ENCODE data around the gene MCF2L2. TPM values are rescaled to one million over a fixed set of nuclear protein-coding genes. Genes with fewer than 3 reads are reported as not detected.
"Not testable (repeated sequence)": the region's sequence is repeated elsewhere in the genome, so short reads cannot be mapped to it uniquely, and the experiment has no call there.

Gene MCF2L2
- polyA plus RNA-seq, 1 experiment = not detected

- no peaks in the 10 kb centered on the region for H3K9me3 ChIP-seq (ENCODE audit: control insufficient read depth, insufficient read depth, low read length)
- no peak for TF ChIP-seq CTCF (IDR thresholded peaks at IDR 0.05; ENCODE audit: low read depth, low read length)
- H3K27me3 ChIP-seq (ENCODE audit: control insufficient read depth, insufficient read depth, low read length) = no peaks in the 10 kb centered on the region
- H3K4me3 ChIP-seq (ENCODE audit: low read depth, low read length) = no peak overlapping the region
- POLR2A ChIA-PET = no interaction called here
- H3K27ac ChIP-seq (ENCODE audit: low read depth, low read length) = no peak overlapping the region
- CTCF ChIA-PET = interaction anchor here (1.4 to 9.6 kb wide), 2 partner anchors 193 to 256 kb away, joined by 3 to 432 read pairs; no protein-coding TSS in a partner anchor
- DNase-seq (ENCODE audit: low read depth, low spot score) = no peak
Measured at GRCh38 chr3:183378008-183378407, 50.4 kb downstream of the MCF2L2 start.

- POLR2A ChIA-PET = no interaction called here
- CTCF ChIA-PET = interaction anchor here (1.3 to 9.6 kb wide), 2 partner anchors 192 to 193 kb away, joined by 7 to 432 read pairs; no protein-coding TSS in a partner anchor
- no peak for TF ChIP-seq CTCF (IDR thresholded peaks at IDR 0.05; ENCODE audit: low read depth, low read length)
- no peak overlapping the region for H3K27ac ChIP-seq (ENCODE audit: low read depth, low read length)
- H3K27me3 ChIP-seq (ENCODE audit: control insufficient read depth, insufficient read depth, low read length) = no peaks in the 10 kb centered on the region
- no peak for DNase-seq (ENCODE audit: low read depth, low spot score)
- H3K4me3 ChIP-seq (ENCODE audit: low read depth, low read length) = no peak overlapping the region
- H3K9me3 ChIP-seq (ENCODE audit: control insufficient read depth, insufficient read depth, low read length) = no peaks in the 10 kb centered on the region
Measured at GRCh38 chr3:183377307-183377959, 51.0 kb downstream of the MCF2L2 start.

GRCh38 chr3:183375787-183376186, 52.6 kb downstream of the MCF2L2 start:
- POLR2A ChIA-PET = no interaction called here
- no peak for TF ChIP-seq CTCF (IDR thresholded peaks at IDR 0.05; ENCODE audit: low read depth, low read length)
- no peak overlapping the region for H3K27ac ChIP-seq (ENCODE audit: low read depth, low read length)
- CTCF ChIA-PET = interaction anchor here (1.3 to 1.8 kb wide), 4 partner anchors 191 to 662 kb away, joined by 3 to 21 read pairs (median 6); no protein-coding TSS in a partner anchor
- no peak overlapping the region for H3K4me3 ChIP-seq (ENCODE audit: low read depth, low read length)
- DNase-seq (ENCODE audit: low read depth, low spot score) = no peak
- no peaks in the 10 kb centered on the region for H3K27me3 ChIP-seq (ENCODE audit: control insufficient read depth, insufficient read depth, low read length)
- no peaks in the 10 kb centered on the region for H3K9me3 ChIP-seq (ENCODE audit: control insufficient read depth, insufficient read depth, low read length)

- Histone ChIP-seq H3K9me3 (ENCODE audit: control insufficient read depth, insufficient read depth, low read length) (no peaks in the 10 kb centered on the region), H3K4me3 (ENCODE audit: low read depth, low read length) (no peak overlapping the region), H3K27me3 (ENCODE audit: control insufficient read depth, insufficient read depth, low read length) (no peaks in the 10 kb centered on the region), H3K27ac (ENCODE audit: low read depth, low read length) (no peak overlapping the region)
- CTCF ChIA-PET = interaction anchor here (1.4 to 1.8 kb wide), 3 partner anchors 190 to 662 kb away, joined by 3 to 21 read pairs (median 5); no protein-coding TSS in a partner anchor
- no peak for DNase-seq (ENCODE audit: low read depth, low spot score)
- TF ChIP-seq CTCF (IDR thresholded peaks at IDR 0.05; ENCODE audit: low read depth, low read length) = no peak
- POLR2A ChIA-PET = no interaction called here
Measured at GRCh38 chr3:183375337-183375736, 53.1 kb downstream of the MCF2L2 start.

GRCh38 chr3:183372911-183373310, 55.5 kb downstream of the MCF2L2 start:
- no peak overlapping the region for H3K4me3 ChIP-seq (ENCODE audit: low read depth, low read length)
- ChIA-PET CTCF (interaction anchor here (0.7 to 1.5 kb wide), 3 partner anchors 9 to 251 kb away, joined by 4 to 8 read pairs (median 4); no protein-coding TSS in a partner anchor), POLR2A (no interaction called here)
- H3K27ac ChIP-seq (ENCODE audit: low read depth, low read length) = no peak overlapping the region
- H3K27me3 ChIP-seq (ENCODE audit: control insufficient read depth, insufficient read depth, low read length) = no peaks in the 10 kb centered on the region
- DNase-seq (ENCODE audit: low read depth, low spot score) = no peak
- H3K9me3 ChIP-seq (ENCODE audit: control insufficient read depth, insufficient read depth, low read length) = no peaks in the 10 kb centered on the region
- no peak for TF ChIP-seq CTCF (IDR thresholded peaks at IDR 0.05; ENCODE audit: low read depth, low read length)

- POLR2A ChIA-PET; DNase-seq (ENCODE audit: low read depth, low spot score); H3K4me3 ChIP-seq (ENCODE audit: low read depth, low read length); H3K27ac ChIP-seq (ENCODE audit: low read depth, low read length); H3K9me3 ChIP-seq (ENCODE audit: control insufficient read depth, insufficient read depth, low read length); H3K27me3 ChIP-seq (ENCODE audit: control insufficient read depth, insufficient read depth, low read length): not testable (repeated sequence)
- CTCF ChIA-PET = interaction anchor here (0.7 to 1.1 kb wide), 2 partner anchors 10 to 187 kb away, joined by 3 to 4 read pairs; no protein-coding TSS in a partner anchor
Measured at GRCh38 chr3:183371600-183371968, 56.8 kb downstream of the MCF2L2 start.

All from AG04450 (cell line).